GM12872 (cell line): Measurements from ENCODE around the gene EXD1.
A peak's percentile ranks its signal among the peaks of the same experiment; 100 is the strongest.

Experiments used
- TF ChIP-seq, protein P1 (sequence below): IDR thresholded peaks from 3 replicates; pipeline ENCODE4 v1.5.1; 2011; ENCODE audit warnings: low read depth, mild to moderate bottlenecking, low read length, moderate library complexity; ENCODE audit not compliant: insufficient read depth

The EXD1 gene, protein sequence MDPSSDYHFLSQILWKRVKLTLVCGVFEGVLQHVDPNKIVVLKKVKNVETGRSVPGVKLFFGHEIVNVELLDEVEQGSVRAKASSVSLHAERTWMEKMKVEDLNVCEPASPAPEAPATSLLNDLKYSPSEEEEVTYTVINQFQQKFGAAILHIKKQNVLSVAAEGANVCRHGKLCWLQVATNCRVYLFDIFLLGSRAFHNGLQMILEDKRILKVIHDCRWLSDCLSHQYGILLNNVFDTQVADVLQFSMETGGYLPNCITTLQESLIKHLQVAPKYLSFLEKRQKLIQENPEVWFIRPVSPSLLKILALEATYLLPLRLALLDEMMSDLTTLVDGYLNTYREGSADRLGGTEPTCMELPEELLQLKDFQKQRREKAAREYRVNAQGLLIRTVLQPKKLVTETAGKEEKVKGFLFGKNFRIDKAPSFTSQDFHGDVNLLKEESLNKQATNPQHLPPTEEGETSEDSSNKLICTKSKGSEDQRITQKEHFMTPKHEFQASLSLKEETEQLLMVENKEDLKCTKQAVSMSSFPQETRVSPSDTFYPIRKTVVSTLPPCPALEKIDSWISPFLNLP

DNA sequence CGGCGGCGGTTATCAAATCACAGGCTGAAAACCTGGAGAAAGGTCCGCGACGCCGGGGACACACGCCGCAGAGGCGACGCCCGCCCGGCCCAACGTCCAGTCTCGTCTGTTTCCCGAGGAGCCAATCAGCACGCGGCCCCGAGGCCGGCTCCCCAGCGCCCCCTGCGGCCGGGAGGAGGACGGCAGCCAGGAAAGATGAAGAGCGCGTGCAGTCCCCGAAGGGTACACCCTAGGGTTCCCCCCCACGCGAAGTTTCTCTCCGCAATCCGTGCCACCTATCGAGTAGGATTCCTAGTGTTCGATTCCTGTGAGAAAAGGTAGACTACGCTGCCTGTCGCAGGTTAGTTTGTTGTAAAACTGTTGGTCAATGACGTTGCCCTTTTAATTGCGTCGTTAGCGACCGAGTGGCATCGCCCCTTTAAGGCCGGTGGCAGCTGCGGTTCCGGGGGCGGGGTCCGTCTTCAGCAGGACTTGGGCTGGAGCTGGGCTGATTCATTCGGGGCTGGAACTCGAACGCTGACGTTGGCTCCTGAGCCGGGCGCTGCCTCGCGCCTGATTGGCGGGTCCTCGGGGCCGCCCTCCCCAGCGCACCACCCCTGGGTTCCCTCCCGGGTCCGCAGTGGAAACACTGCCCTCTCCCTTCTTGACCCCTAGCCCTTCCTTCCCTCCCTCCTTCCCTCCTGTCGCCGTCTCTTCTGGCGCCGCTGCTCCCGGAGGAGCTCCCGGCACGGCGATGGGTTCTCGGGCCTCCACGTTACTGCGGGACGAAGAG, at the start of gene EXD1, which contains the start of gene CHP1:
Gene EXD1, minus strand, starts transcription at position 108 of the 772 bp plus-strand sequence. CDS start 4,182 bp downstream, outside the sequence.
Gene CHP1, plus strand, starts transcription at position 619 of the 772 bp plus-strand sequence. Its CDS starts 115 bp downstream, at position 734.
- TF ChIP-seq, protein P1, sequence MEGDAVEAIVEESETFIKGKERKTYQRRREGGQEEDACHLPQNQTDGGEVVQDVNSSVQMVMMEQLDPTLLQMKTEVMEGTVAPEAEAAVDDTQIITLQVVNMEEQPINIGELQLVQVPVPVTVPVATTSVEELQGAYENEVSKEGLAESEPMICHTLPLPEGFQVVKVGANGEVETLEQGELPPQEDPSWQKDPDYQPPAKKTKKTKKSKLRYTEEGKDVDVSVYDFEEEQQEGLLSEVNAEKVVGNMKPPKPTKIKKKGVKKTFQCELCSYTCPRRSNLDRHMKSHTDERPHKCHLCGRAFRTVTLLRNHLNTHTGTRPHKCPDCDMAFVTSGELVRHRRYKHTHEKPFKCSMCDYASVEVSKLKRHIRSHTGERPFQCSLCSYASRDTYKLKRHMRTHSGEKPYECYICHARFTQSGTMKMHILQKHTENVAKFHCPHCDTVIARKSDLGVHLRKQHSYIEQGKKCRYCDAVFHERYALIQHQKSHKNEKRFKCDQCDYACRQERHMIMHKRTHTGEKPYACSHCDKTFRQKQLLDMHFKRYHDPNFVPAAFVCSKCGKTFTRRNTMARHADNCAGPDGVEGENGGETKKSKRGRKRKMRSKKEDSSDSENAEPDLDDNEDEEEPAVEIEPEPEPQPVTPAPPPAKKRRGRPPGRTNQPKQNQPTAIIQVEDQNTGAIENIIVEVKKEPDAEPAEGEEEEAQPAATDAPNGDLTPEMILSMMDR, result peak; percentile 96

DNA sequence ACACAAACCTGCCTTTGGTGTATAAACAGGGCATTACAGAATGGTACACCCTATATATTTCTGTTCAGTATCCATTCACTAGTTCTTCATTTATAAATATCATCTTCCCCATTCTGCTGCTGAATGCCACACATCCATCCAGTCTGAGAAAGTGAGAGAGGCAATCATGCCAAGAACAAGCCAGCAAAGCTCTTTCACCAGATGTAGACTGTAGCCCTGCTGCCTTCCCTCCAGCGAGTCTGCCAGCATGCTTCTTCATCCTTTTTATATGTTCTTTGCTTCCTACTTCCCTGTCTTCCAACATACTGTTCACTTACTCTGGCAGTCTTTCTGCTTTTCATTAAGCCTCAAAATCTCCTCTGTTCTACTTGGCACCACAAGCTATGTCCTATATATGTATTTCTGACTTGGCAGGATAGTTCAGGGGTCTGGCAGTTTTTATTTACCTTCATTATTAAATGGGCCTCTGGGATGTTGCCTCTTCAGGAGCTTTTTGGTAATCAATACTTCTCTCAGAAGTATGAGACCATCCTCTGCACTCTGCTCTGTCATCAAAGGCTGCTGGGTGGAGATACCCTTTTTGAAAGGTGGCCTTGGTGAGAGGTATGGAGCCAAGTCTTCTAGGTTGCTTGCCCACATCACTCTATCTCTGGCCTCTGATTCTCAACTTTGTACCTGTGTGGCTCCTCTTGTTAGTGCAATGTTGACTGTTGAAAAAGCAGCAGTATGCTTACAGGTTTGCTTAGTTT, 49.2 kb upstream of the EXD1 start:
- TF ChIP-seq, protein P1, result no peak

DNA sequence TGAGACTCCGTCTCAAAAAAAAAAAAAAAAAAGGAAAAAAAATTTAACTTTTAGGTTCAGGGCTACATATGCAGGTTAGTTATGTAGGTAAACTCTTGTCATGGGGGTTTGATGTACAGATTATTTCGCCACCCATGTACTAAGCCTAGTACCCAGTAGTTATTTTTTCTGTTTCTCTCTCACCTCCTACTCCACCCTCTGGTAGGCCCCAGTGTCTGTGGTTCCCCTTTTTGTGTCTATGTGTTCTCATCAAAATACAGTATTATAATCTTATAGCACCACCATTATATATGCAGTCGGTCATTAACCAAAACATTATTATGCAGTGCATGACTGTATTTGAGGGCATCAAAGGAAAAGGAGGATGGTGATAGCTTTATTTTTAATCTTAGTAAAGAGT, 47.8 kb upstream of the EXD1 start:
- TF ChIP-seq, protein P1, result no peak

DNA sequence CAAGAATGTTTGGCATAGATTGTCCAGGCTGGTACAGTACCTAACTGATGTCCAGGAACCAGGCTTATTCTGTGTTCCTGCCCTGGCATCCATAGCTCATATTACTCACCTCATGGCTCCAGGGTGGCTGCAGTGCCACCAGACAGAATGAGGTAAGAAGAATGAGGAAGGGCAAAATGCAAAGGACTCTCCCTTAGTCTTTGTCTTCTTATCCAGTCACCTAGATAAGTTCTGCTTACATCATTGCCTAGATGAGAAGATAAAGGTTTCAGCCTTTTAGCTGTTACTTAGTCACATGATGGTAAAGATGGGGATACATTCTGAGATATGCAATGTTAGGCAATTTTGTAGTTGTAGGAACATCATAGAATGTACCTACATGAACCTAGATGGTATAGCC, 46.3 kb upstream of the EXD1 start:
- TF ChIP-seq, protein P1, result no peak

DNA sequence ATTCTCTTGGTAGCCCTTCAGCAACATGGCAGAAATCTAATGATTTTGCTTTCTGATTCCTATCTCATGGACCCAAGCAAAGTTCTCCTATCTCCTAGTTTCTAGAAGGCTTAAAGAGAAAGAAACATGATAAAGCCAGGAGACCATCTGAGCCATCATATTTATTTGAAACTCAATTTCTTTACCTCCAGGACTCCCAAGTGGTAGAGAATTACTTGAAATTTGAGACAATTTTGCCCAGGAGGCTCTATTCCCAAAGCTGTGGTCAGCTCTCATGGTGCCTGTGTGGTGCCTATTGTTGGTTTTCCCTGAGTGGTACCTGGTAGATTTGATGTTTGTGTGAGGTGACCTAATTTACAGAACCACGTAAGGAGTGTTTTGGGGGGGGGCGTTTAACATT, 39.3 kb upstream of the EXD1 start:
- TF ChIP-seq, protein P1, result no peak

DNA sequence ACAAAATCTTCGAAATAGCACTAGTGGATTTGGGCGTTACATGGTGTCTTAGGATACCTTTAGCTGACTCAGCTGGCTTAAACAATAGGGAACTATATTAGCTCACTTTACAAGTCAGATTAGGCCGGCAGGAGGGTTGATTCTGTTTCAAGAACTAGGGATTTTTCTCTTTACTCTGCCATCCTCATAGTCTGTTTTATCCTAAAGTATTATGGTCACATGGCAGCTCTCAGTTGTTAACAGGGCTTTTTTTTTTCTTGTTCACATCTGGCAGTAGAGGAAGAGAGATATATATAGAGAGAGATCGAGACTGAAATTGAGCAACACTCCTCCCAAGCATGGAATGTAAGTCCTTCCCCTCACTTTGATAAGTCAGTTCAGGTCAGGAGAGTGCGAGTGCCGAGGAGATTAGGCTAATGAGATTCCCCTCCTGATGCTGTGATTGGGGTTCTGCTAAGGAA, 33.4 kb upstream of the EXD1 start:
- TF ChIP-seq, protein P1, result no peak
